ENCODE results near the gene SMIM13. TPM values are rescaled to one million over a fixed set of nuclear protein-coding genes. Genes with fewer than 3 reads are reported as not detected.
A peak's percentile ranks its signal among the peaks of the same experiment; 100 is the strongest.

The SMIM13 gene
- total and polyA plus RNA-seq, 2 of the 4 experiments (the other 2 are of a cell fraction) = 5.4 to 10.0 TPM

DNA sequence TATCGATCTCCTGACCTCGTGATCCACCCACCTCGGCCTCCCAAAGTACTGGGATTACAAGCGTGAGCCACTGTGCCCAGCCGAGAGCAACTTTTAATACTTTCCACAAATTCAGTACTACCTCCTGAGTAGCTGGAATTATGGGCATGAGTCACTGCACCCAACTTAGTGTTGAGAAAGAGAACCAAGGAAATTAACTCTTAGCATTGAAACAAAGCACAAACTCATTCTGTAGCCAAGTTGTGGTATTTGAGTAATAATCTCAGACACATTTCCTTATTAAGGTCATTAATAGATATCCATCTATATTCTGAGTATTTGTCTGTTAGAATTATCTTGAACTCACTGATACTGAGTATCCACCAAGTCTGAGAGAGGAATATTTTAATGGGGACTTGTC lies 35.2 kb upstream of the SMIM13 start:
- 0 out of 2 replicates have a peak, but pooled peaks have one; percentile 5 for TF ChIP-seq FOS (IDR thresholded peaks at IDR 0.05; ENCODE audit: low read depth, low read length)
- TF ChIP-seq NFE2L2 (IDR thresholded peaks at IDR 0.05; ENCODE audit: low read depth, low read length) = no peak
- TF ChIP-seq CEBPB (IDR thresholded peaks at IDR 0.05; ENCODE audit: low read depth, low read length) = peak; percentile 84
- Histone ChIP-seq H3K56ac (ENCODE audit: extremely low read depth, insufficient read depth, low read length) (no peak overlapping the region), H3K36me3 (ENCODE audit: control insufficient read depth, insufficient read depth, low read length) (no peaks in the 10 kb centered on the region), H3K9ac (ENCODE audit: low read depth, low read length) (no peak overlapping the region), H3K27me3 (ENCODE audit: control insufficient read depth, insufficient read depth, low read length) (no peaks in the 10 kb centered on the region; the same call in 1 of the 2 replicates), H3K4me1 (ENCODE audit: control insufficient read depth, insufficient read depth, low read length) (peaks cover 5% of the 10 kb centered on the region), H4K20me1 (ENCODE audit: insufficient read depth, low read length) (no peaks in the 10 kb centered on the region), H3K14ac (replicated peaks; ENCODE audit: low read depth, low read length) (no peak overlapping the region), H3K9me1 (ENCODE audit: insufficient read depth, low read length) (no peaks in the 10 kb centered on the region), H4K91ac (ENCODE audit: insufficient read depth, low read depth, low read length) (no peak overlapping the region), H4K5ac (ENCODE audit: low read depth, low read length) (no peak overlapping the region), H2AK9ac (replicated peaks; ENCODE audit: low read depth, low read length, poor library complexity) (no peak overlapping the region), H2AFZ (replicated peaks; ENCODE audit: low read length, poor library complexity) (no peak overlapping the region), H4K8ac (ENCODE audit: low read depth in 2 of 2, low read length in 2 of 2) (no peak overlapping the region), H3K23ac (ENCODE audit: low read depth, low read length) (no peak overlapping the region), H3K18ac (ENCODE audit: low read depth, low read length) (no peak overlapping the region), H2BK5ac (ENCODE audit: low read depth, low read length, poor library complexity, severe bottlenecking) (no peak overlapping the region), H2AK5ac (ENCODE audit: low read depth, low read length) (no peak overlapping the region), H3K27ac (ENCODE audit: insufficient read depth, low read length) (no peak overlapping the region), H3K9me3 (ENCODE audit: control insufficient read depth, insufficient read depth, low read length) (no peaks in the 10 kb centered on the region), H3K4ac (ENCODE audit: low read depth, low read length) (no peak overlapping the region), H3K79me1 (ENCODE audit: low read depth in 1 of 2, low read length in 2 of 2) (no peaks in the 10 kb centered on the region), H2BK20ac (ENCODE audit: low read depth, low read length) (no peak overlapping the region), H2BK15ac (ENCODE audit: low read depth, low read length) (no peak overlapping the region), H3K4me3 (ENCODE audit: insufficient read depth, low read depth, low read length) (no peak overlapping the region), H2BK120ac (ENCODE audit: low read depth, low read length) (no peak overlapping the region), H3K4me2 (ENCODE audit: low read depth, low read length) (no peak overlapping the region)
- ChIA-PET CTCF (no interaction called here), POLR2A (ENCODE audit: unreplicated experiment) (no interaction called here)
- 100% methylated on average over 2 of the region's 5 CpGs; no CpG with 5 or more reads in 1 of the 2 experiments for WGBS, 2 experiments (ENCODE audit: extremely low coverage in 2 of 2, insufficient read length in 1 of 2)
- dilution Hi-C loops (cut with HindIII; ENCODE audit: low sequenced_read_pairs, unreplicated experiment) (no loop called here), intact Hi-C loops (cut with micrococcal nuclease) (no loop called here), in situ Hi-C loops (cut with MboI; ENCODE audit: low sequenced_read_pairs) (loop anchor here (25.0 kb wide), 1 partner anchor 571 kb away; no protein-coding TSS in a partner anchor)
- BruUV-seq (replicated peaks) = no TSS peak
- ATAC-seq (ENCODE audit: low read depth) (0 out of 2 replicates have a peak, but pooled peaks have one; percentile 48), DNase-seq (peak; percentile 58)
